Body of pancreas (tissue), 4 donors: ENCODE measurements around the gene MYH14.

Experiments
- POLR2A ChIP-seq, 3 donors: fragments of 450-650 bp; IDR thresholded peaks; one replicate each; pipeline ENCODE4 v1.6.1; 2016; ENCODE audit warnings: antibody characterized with exemption in 3 of 3, mild to moderate bottlenecking in 2 of 3
- TF ChIP-seq, protein P1 (sequence below), 7 experiments: fragments of 450-650 bp in 4 of 7; fragments of 200-600 bp in 3 of 7; sonication (generic) in 3 of 7; IDR thresholded peaks; one replicate each; pipeline ENCODE4 v1.5.1; 2016 to 2019; ENCODE audit warnings: antibody characterized with exemption in 7 of 7

DNA sequence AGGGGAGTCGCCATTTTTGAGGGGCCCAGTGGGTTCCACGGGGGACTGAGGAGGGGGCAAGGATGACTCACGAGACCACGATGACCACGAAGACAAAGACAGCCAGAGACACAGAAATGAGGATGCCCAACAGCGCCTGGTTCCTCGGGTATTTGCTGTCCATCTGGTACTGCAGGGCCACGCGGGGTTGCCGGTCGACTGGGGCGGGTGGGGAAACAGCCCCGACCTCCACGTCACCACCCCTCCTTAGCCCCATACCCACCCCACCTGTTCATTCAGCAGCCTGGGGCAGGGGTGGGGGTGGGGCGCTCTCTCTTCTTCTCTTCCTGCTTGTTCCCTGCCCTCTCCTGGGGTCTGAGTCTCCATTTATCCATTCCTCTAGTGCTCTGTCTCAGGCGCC lies 48.9 kb upstream of the MYH14 start:
- TF ChIP-seq, protein P1, sequence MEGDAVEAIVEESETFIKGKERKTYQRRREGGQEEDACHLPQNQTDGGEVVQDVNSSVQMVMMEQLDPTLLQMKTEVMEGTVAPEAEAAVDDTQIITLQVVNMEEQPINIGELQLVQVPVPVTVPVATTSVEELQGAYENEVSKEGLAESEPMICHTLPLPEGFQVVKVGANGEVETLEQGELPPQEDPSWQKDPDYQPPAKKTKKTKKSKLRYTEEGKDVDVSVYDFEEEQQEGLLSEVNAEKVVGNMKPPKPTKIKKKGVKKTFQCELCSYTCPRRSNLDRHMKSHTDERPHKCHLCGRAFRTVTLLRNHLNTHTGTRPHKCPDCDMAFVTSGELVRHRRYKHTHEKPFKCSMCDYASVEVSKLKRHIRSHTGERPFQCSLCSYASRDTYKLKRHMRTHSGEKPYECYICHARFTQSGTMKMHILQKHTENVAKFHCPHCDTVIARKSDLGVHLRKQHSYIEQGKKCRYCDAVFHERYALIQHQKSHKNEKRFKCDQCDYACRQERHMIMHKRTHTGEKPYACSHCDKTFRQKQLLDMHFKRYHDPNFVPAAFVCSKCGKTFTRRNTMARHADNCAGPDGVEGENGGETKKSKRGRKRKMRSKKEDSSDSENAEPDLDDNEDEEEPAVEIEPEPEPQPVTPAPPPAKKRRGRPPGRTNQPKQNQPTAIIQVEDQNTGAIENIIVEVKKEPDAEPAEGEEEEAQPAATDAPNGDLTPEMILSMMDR (IDR thresholded peaks at IDR 0.05) = no peak
- TF ChIP-seq POLR2A (IDR thresholded peaks at IDR 0.05) = no peak
